ENCODE measurements around the gene FBXW12.
A peak's percentile ranks its signal among the peaks of the same experiment; 100 is the strongest.
"Not testable (repeated sequence)": the region's sequence is repeated elsewhere in the genome, so short reads cannot be mapped to it uniquely, and the experiment has no call there.

The FBXW12 gene

DNA sequence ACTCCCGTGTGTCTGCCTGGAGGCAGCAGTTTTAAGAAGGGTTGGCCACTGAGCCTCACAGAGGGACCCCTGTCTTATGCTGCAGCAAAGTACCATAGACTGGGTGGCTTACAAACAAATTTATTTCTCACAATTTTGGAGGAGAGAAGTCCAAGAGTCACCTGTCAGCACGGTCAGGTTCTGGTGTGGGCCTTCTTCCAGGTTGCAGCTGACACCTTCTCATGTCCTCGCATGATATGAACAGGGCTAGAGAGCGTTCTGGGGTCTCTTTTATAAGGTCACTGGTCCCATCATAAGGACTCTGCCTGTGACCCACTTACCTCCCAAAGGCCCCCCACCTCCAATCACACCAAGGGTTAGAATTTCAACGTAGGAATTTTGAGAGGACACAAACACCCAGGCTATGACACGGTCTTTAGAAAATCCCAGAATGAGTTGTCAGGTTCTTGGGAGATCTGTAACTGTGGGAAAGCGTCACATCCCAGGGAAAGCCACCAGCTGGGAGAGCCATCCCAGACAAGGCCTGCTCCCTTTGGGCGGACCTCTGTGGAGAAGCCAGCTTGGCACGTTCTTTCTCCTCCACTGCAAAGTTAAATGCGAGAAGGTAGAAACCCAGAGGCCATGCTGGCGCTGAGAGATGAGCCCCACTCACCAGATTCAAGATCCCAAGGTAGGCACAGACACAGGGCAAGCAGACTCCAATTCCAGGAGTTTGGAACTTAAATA is at the start of gene FBXW12:
Gene FBXW12 (plus strand): TSS at position 569 of the 726 bp plus-strand sequence. CDS start 549 bp downstream, outside the sequence.
- no peak for DNase-seq

DNA sequence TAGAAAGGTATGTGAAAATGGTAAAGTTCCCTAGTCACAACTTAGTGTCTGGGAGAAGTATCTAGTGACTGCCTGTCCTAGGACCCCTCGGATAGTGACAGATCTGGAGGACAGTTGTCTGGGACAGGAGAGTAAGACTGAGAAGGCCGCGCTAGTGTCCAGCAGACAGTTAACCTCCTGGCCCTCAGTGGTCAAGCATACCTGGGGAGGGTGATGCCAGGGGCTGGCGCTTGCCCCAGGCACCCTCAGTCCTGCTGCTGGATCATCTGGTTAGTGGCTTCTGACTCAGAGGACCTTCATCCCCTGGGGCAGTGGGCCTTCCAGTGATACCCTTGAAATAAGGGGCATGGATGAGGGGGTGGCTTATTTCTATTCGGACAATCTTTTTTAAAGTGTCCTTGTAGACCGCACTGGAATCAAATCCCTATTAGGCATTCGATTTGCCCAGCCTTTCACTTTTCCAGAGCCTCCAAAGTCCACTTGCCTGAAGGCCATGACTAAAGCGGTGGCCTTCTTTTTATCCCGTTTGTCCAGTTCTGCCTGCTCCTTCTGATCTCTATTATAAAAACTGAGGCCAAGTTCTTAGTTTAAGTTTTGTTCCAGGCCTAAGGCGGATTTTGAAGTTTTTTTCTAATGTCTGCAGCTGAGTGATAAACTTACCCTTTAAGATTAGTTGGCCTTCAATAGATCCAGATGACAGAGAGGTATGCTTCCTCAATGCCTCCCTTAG is 40.1 kb upstream of the FBXW12 start:
- not testable (repeated sequence) for DNase-seq

DNA sequence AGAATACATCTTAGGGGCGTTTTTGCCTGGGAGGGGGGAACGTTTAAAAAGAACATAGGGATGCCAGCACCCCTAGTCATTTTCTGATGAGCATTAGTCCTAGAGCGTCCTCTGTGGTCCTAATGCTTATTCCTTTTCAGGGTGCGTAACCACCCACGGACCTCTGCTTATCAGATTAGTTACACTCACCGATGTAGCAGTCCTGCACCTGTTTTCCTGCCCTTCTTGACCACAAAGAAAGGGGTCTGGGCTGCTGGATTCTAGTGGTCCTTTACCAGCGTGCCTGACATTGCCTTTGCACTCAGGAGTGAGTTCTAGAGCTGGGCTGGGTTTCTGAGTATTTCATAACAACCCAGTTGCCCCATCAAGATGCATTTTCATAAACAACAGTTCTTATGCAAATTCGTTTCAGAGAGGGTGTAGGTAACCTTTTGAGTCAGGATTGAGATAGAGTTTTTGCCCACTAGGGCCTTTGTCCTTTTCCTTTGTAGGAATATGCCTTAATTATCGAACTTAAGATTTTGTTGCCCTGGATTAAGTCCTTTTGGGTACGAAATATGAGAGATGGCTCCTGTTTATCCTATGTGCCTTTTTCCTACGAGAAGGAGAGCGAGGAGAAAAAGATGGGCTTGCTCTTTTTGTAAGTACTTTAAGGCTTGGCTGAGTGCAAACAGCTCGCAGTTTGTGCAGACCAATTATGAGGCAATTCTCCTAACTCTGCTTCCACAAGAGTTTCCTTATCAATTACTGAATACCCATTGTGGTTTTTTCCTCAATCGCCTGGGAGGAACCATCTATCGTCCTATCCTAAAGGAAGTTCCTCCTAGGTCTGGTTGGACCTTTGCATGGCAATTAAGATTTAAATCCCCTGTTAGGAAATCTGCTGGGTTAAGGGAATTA is 38.4 kb upstream of the FBXW12 start, which contains the start of gene SPINK8:
Gene SPINK8 (minus strand): TSS at position 316 of the 900 bp plus-strand sequence. CDS start 5,320 bp downstream, outside the sequence.
- not testable (repeated sequence) for DNase-seq

DNA sequence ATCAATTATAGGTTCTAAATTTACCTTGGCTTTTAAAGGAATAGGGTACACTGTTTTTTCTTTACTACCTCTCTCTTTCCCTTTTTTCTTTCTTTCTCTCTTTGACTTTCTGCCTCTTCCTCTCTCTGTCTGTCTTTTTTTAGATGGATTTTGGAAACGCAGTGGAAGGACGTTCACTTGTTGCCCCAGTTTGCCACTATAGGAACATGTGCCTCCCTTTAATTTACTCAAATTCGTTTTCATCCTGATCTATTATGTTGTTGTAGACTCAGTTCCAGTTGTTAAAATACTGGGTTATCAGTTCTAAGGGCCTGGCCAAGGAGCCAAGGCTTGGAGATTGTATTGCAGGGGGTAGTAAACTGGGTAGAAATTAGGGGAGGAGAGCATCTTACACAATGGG is 37.4 kb upstream of the FBXW12 start:
- no peak for DNase-seq

DNA sequence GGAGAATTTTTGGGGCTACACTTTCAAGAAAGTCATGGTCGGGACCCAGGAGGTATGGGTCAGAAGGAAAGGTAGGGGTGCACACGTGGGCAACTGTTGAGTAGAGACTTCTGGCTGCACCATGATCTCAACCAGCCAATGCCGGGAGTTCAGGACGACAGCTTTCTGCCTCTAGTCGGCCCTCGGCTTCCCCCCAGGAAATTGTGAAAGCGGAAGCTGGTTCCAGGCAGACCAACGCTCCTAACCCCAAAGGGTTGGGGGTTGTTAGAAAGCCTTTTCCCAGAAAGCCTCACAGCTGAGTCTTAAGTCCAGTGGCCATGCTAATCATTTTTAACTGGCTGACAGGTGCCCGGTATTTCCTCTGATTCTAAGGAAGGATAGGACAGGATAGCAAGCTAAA is 36.7 kb upstream of the FBXW12 start:
- not testable (repeated sequence) for DNase-seq

DNA sequence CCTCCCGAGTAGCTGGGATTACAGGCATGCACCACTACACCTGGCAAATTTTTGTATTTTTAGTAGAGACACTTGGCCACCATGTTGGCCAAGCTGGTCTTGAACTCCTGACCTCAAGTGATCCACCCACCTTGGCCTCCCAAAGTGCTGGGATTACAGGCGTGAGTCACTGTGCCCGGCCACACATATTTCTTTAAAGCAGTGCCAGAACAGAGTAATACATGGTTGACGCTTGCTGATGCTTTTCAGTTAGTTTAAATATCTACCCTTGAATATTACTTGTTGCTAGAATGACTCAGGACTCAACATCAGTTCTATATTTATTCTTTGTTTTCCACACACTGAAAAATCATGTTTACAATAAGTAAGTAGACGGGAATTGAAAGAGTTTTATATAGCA is 34.5 kb upstream of the FBXW12 start:
- DNase-seq, result not testable (repeated sequence)

GRCh38 chr3:48338635-48339034 is 33.4 kb upstream of the FBXW12 start:
- no peak for DNase-seq

- no peak for DNase-seq
These were observed 28.6 kb upstream of the FBXW12 start for GRCh38 chr3:48343432-48343831.

DNA sequence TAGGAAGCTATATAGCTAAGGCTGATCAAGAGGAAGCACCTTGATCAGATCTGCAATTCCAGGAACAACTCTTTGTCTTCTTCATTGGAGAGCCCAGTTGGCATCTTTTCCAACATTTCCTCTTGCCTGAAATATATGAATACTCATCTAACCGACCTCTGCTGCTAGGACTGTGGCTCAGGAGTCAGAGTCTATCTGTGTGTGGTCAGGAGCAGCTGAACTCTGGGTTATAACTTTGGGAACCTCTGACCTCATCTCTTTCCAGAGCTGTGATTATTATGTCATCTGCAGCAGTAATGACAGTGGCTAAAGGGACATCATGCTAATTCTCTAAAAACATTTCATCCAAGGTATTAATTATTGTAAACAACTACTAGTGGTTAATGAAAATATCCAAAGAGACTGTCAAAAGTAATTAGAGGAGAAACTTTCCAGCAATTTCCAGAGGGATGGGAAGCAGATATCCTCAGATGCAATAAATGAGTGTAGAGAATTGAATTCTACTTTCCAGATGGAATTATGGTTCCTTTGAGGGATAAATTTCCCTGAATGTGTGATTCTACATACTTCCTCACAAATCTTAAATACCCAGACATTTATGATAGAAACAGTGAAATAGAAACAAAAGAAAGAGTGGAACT is 27.0 kb upstream of the FBXW12 start:
- no peak for DNase-seq

- DNase-seq, result no peak
These were observed 26.0 kb upstream of the FBXW12 start for GRCh38 chr3:48345946-48346572.

GRCh38 chr3:48347500-48347899 is 24.5 kb upstream of the FBXW12 start:
- DNase-seq, result no peak

GRCh38 chr3:48352546-48352945 is 19.5 kb upstream of the FBXW12 start:
- no peak for DNase-seq

- no peak for DNase-seq
These were observed 18.0 kb upstream of the FBXW12 start for GRCh38 chr3:48353987-48354386.

GRCh38 chr3:48356419-48356818 is 15.6 kb upstream of the FBXW12 start:
- DNase-seq, result no peak

DNA sequence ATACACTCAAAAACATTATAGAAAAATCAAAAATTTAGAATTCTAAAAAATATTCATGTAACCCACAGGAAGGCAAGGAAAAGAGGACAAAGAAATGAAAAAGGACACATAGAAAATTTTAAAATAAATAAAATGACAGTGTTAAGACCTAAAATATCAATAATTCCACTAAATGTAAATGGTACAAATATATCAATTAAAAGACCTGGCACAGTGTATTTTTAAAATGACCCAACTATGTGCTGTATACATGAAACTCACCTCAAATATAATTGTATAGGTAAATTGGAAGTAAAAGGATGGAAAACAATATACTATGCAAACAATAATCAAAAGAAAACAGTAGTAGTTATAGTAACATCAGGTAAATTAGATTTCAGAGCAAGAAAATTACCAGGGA is 10.1 kb upstream of the FBXW12 start:
- DNase-seq, result no peak

DNA sequence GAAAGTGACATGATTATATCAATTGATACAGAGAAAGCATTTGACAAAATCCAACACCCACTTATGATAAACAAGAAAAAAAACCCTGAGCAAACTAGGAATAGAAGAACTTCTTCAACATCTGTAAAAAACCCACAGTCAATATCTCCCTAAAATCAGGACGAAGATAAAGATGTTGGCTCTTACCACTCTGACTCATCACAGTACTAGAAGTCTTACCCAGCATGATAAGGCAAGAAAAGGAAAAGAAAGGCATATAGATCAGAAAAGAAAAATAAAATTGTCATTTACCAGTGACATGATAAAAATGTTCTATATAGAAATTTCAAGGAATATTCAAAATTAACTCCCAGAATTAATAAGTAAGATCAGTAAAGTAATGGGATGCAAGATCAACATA is 7.2 kb upstream of the FBXW12 start:
- no peak for DNase-seq

GRCh38 chr3:48367201-48367600 is 4.8 kb upstream of the FBXW12 start:
- peak; percentile 40 for DNase-seq

GRCh38 chr3:48369693-48370332 is 2.2 kb upstream of the FBXW12 start:
- DNase-seq, result no peak

- DNase-seq, result no peak
These were observed 1.7 kb upstream of the FBXW12 start for GRCh38 chr3:48370333-48370713.

GRCh38 chr3:48372377-48372770 is 355 bp downstream of the FBXW12 start:
- DNase-seq, result no peak

GRCh38 chr3:48372862-48373435 is 930 bp downstream of the FBXW12 start:
- DNase-seq, result no peak
